ENCODE measurements around the gene PLA2G4D. TPM values are rescaled to one million over a fixed set of nuclear protein-coding genes. Genes with fewer than 3 reads are reported as not detected.

Gene PLA2G4D
- not detected for polyA plus RNA-seq (2012; ENCODE audit: insufficient read depth, insufficient read length)

DNA sequence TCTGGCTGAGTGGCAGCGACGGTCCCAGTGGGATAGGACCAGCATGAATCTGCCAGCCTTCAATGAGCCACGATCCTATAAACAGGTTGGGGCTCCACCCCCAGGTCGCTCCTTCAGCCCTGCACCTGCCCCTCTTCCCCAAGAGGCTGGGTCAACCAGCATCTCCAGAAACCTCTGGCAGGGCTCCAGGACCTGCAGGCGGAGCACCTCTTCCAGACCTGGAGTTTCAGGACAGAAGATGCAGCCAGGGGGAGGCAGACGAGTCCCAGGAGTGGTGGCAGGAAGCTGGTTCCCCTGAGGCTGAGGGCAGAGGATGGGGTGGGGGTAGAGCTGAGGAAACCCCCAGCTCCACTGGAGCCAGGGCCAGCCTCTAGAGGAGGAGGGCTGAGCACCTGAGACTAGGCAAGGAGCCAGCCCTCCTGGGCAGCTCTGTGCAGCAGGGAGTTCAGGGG is at the start of gene PLA2G4D:
TSS of gene PLA2G4D (minus strand) at position 51 of the 452 bp plus-strand sequence. CDS start 103 bp downstream, outside the sequence.
- DNase-seq (ENCODE audit: low read depth, low spot score): no peak
- H3K4me3 ChIP-seq (ENCODE audit: low read length): no peak within 1 kb of the TSS

DNA sequence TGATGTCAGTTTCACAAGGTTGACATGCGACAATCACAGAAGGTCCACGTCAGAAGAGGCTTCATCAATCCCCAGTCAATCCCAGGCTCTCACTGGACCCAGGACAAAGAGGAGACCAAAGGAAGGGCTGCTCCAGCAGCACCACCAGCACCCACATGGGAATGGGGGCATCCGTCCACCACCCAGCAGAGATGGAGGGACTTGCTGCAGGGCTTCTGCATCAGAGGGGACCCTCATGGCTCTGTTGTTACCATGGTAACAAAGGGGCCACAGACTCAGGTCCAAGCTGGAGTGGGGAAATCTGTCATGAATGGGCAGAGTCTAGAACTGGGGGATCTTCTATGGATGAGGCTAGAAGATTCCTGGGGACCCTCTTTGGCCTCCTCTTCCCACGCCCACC is 49.0 kb upstream of the PLA2G4D start:
- no peak overlapping the region for H3K4me3 ChIP-seq (ENCODE audit: low read length)

DNA sequence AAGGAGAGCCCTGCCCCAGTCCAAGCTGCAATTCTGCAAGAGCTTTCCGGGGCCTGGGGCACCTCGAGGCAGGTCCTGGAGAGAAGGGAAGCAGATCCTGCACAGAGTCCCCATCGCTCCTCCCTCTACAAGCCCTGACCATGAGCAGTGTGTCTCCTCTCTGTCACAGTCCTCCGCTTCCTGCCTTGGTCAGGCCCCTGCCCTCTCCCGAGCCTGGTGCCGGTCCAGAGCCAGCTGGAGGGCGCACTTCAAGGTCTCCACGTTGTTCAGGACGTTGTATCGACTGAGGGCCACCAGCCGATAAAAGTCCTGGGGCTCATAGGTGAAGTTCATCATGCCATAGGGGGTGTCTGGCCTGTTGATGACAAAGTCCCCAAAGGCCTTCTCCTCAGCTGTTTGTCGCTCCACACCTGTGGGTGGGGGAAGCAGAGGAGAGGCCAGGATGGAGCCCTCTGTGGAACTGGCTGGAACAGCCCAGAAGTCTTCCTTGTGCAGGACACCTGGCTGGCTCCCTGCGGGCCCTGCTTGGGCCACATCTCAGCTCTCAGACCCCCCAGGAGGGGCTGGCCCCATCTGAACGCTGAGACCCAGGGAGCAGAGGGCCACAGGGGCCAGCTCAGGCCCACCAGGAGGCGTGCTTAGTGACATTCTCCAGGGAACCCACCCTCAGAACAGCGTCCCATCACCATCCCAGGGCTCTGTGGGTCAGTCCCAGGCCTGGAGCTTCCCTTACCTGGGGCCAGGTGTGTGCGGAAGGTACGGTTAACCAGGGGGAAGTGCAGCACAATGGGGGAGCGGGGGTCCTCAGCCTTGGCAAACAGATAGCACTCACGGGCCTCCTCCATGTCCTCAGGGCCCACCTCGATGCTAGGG is 47.7 kb upstream of the PLA2G4D start:
- no peak overlapping the region for H3K4me3 ChIP-seq (ENCODE audit: low read length)

More for the DNA sequence above, 49.0 kb upstream of the PLA2G4D start:
- DNase-seq (ENCODE audit: low read depth, low spot score): no peak

DNA sequence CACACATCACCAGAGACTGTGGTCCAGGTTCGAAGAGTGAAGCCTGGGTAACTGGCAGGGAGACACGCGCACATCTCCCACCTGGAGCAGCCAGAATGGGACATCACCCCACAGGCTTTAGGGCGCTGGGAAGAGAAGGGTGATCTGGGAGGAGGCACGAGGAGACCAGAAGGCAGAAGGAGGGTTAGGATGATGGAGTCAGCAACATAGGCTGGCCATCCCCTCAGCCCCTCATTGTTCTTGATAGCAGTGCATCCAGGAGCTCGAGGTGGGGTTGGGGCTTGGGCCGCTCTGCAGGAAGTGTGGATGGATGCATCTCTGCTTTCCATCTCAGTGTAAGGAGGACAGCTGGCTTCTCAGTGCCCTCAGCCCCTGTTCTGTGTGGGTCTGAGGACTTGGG is 46.9 kb upstream of the PLA2G4D start:
- no peak overlapping the region for H3K4me3 ChIP-seq (ENCODE audit: low read length)

More for the DNA sequence above, 47.7 kb upstream of the PLA2G4D start:
- DNase-seq (ENCODE audit: low read depth, low spot score): no peak

DNA sequence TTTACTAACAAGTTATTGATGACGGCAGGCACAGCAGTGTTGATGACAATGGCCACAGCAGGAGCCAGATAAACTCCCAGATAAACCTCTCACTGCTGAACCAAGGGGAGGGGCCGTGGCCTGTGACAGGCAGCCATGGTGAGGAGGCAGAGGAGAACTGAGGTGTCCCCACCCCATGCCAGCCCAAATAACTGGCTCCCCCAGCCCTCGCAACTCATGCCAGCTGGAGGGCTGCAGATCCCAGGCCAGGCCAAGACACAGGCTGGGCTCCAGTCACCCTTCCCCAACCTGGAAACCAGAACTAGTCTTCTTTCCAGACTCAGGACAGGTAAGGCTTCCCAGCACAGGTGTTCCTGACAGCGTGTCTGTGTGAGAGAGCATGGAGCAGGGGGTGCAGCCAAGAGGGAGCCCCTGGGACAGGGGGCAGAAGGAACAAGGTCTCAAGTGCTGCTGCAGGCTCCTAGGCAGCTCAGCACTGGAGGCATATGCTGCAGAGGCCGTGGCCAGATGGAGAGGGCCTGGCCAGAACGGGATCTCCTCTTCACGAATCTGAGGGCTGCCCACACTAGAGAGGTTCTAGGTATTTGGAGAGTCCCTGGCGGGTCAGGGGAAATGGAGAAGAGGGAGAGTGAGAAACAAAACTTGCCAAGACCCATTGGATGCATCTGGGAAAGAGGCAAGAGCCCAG is 46.2 kb upstream of the PLA2G4D start:
- no peak for DNase-seq (ENCODE audit: low read depth, low spot score)
- no peak overlapping the region for H3K4me3 ChIP-seq (ENCODE audit: low read length)

More for the DNA sequence above, 46.9 kb upstream of the PLA2G4D start:
- DNase-seq (ENCODE audit: low read depth, low spot score): no peak

GRCh38 chr15:42139596-42139995 is 45.2 kb upstream of the PLA2G4D start:
- DNase-seq (ENCODE audit: low read depth, low spot score): no peak

DNA sequence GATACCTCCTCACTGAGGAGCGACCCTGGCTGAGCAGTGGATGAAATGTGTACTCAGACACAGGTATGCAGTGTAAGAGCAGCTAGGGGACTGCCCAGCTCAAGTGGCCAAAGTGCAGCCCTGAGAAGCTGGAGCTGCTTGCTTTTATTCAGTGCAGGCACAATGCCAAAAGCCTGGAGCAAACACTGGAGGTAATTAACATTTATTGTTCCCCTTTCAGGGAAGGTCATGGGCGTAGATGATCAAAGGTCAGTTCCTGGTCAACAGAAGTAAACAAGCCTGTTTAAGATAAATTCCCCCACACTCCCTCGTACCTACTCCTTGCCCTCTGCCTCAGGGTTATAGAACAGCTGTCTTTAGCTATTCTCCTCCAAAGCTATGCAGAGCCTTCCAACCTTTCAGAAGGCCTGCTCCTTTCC is 44.6 kb upstream of the PLA2G4D start:
- H3K4me3 ChIP-seq (ENCODE audit: low read length): no peak overlapping the region
- no peak for DNase-seq (ENCODE audit: low read depth, low spot score)

More at GRCh38 chr15:42139596-42139995, 45.2 kb upstream of the PLA2G4D start:
- no peak overlapping the region for H3K4me3 ChIP-seq (ENCODE audit: low read length)

GRCh38 chr15:42138411-42138810 is 44.0 kb upstream of the PLA2G4D start:
- no peak overlapping the region for H3K4me3 ChIP-seq (ENCODE audit: low read length)
- no peak for DNase-seq (ENCODE audit: low read depth, low spot score)

DNA sequence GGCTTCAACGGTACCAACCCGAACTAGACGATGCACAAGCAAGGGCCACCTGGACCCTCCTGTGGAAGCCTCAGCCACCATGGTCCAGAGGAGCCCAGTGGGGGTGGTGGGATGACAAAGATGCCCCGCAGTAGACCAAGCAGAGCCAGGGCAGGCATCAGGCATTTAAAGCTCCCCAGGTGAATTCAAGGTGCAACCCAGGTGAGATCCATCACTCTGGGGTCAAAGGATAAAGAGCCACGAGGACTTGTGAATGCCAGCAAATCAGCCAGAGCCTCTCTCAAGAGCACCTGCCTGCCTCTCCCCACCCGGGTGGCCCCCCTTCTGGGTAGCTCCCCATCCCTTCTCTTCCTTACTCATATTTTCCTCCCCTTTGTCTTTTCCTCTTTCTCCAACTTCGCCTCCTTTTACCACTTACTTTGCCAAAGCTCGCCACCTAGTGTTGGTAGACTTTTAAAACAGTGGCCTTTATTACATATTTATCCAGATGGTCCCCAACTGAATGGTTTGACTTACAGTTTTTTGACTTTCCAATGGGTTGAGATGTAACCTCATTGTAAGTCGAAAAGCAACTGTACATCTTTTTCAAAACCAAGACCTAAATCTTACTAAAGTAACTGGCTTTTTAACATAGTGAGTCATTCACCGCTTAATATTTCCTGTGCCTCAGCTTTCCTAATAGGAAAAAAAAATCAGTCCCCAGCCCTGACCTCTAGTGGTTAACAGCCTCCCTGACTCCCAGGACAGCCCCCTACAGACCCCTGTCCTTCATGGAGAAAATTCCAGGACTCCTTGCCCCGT is 43.3 kb upstream of the PLA2G4D start:
- peak; percentile 42 for DNase-seq (ENCODE audit: low read depth, low spot score)
- H3K4me3 ChIP-seq (ENCODE audit: low read length): no peak overlapping the region

GRCh38 chr15:42136513-42136912 is 42.2 kb upstream of the PLA2G4D start:
- DNase-seq (ENCODE audit: low read depth, low spot score): no peak
- H3K4me3 ChIP-seq (ENCODE audit: low read length): no peak overlapping the region

GRCh38 chr15:42135351-42135750 is 41.0 kb upstream of the PLA2G4D start:
- no peak overlapping the region for H3K4me3 ChIP-seq (ENCODE audit: low read length)

GRCh38 chr15:42134617-42135245 is 40.4 kb upstream of the PLA2G4D start:
- no peak for DNase-seq (ENCODE audit: low read depth, low spot score)
- H3K4me3 ChIP-seq (ENCODE audit: low read length): no peak overlapping the region

More at GRCh38 chr15:42135351-42135750, 41.0 kb upstream of the PLA2G4D start:
- DNase-seq (ENCODE audit: low read depth, low spot score): no peak

DNA sequence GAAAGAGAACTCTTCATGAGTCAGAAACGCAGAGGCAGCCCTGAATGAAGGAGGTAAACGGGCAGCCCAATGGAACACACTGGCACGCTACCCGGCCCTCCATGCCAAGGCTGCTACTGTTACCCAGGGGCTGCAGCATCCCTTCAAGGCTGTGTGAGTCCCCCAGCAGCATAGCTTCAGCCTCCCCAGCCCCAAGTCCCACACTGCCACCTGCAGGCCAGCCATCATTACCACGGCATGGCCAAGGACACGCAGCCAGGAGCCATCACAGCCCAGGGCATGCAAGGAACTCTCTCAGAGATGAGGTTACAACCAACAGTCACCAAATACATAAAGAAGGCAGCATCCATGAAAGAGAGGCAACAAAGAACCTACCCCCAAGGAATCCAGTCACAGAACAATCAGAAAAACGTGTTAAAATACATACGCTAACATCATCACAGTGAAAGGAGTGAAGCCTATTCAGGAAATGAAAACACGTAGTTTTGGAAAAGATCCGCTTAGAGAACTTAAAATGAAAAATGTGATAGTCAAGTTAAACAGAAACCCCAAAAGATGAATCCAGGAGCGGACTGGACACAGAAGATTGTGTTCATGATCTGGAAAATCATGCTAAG is 39.6 kb upstream of the PLA2G4D start:
- DNase-seq (ENCODE audit: low read depth, low spot score): peak; percentile 35
- no peak overlapping the region for H3K4me3 ChIP-seq (ENCODE audit: low read length)

GRCh38 chr15:42133356-42133755 is 39.0 kb upstream of the PLA2G4D start:
- no peak for DNase-seq (ENCODE audit: low read depth, low spot score)
- no peak overlapping the region for H3K4me3 ChIP-seq (ENCODE audit: low read length)

GRCh38 chr15:42131826-42132806 is 37.8 kb upstream of the PLA2G4D start:
- no peak for DNase-seq (ENCODE audit: low read depth, low spot score)
- no peak overlapping the region for H3K4me3 ChIP-seq (ENCODE audit: low read length)

DNA sequence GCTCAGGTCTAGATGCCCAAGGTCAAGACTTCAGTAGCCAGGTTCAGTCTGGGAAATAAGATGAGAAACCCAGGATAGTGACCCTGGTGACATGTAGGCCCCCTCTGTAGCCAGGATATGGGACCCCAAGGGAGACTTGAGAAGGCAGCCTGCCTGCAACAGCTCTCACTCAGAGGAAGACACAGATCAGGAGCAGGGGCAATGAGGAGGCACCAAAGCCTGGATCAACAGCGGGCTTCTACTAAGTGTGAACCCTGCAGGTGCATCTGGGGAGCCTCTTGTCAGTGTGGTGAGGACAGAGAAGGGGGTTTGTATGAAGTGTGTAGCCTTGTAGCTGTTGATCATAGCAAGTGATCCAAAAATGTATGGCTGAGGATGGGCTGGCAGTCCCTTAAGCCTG is 36.6 kb upstream of the PLA2G4D start:
- no peak for DNase-seq (ENCODE audit: low read depth, low spot score)
- H3K4me3 ChIP-seq (ENCODE audit: low read length): no peak overlapping the region

DNA sequence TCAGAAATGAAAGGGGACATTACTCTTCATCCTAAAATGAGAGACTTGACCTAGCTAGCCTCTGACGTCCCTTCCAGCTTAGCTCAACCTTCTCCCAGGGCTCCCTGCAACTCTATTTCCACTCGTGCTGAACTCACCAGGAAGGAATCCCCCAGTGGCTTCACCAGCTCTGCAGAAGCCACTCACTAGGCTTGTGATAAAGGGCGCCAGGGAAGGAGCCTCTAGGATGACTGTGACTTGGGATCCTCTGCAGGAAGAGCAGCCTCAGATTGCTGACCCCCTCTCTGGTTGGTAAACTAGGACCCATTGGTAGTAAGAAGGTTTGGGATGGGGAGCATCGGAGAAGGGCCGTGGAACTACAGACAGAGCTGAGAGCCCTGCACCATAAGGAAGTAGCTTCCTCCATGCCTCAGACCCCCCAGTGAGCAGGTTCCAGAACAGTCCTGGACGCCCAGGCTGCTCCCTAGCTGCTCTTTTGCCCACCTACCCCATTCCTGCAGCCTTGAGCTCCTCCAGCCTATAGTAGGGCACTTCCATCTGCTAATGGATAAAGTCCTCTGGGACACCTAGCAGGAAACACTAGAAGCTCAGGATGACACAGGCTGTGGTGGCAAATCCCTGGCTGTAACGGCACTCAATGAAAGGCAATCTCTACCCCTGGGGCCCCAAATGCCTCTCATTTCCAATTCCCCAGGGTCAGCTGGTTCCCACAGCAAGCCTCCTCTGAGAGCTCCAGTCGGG is 36.1 kb upstream of the PLA2G4D start:
- no peak for DNase-seq (ENCODE audit: low read depth, low spot score)
- H3K4me3 ChIP-seq (ENCODE audit: low read length): no peak overlapping the region

All from Jurkat, Clone E6-1 (cell line).